ENCODE results near the gene PRKACB.
"Not testable (repeated sequence)": the region's sequence is repeated elsewhere in the genome, so short reads cannot be mapped to it uniquely, and the experiment has no call there.

The PRKACB gene

GRCh38 chr1:84143796-84144565 lies at the start of gene PRKACB:
TSS of gene PRKACB (plus strand) at chr1:84144271. CDS start at chr1:84144362, 91 bp downstream.
- DNase-seq = peak in 1 of 2 donors; percentile 20
- Mint-ChIP-seq H3K9me3 (peaks cover 0 to under 1% of the 10 kb centered on the region in 2 donors), H3K4me3 (peak within 1 kb of the TSS; percentile 84 to 85), H3K27me3 (no peaks in the 10 kb centered on the region), H3K27ac (peak within 1 kb of the TSS; percentile 97 to 98), H3K4me1 (peaks cover 25% of the 10 kb centered on the region)
- peak; percentile 94 for ATAC-seq

- ATAC-seq (no peak), DNase-seq (no peak)
- no peak overlapping the region for H3K27ac Mint-ChIP-seq
- peaks cover 21% of the 10 kb centered on the region for H3K4me1 Mint-ChIP-seq
- no peaks in the 10 kb centered on the region for H3K9me3 Mint-ChIP-seq
- no peak overlapping the region for H3K4me3 Mint-ChIP-seq
- H3K27me3 Mint-ChIP-seq = no peaks in the 10 kb centered on the region
Measured at GRCh38 chr1:84095308-84095707, 48.8 kb upstream of the PRKACB start.

- no peak overlapping the region for H3K4me3 Mint-ChIP-seq
- no peaks in the 10 kb centered on the region for H3K9me3 Mint-ChIP-seq
- H3K27ac Mint-ChIP-seq = no peak overlapping the region
- ATAC-seq (no peak), DNase-seq (no peak)
- H3K4me1 Mint-ChIP-seq = peaks cover 13% of the 10 kb centered on the region
- H3K27me3 Mint-ChIP-seq = no peaks in the 10 kb centered on the region
Measured at GRCh38 chr1:84096176-84096575, 47.9 kb upstream of the PRKACB start.

- H3K4me3 Mint-ChIP-seq = no peak overlapping the region
- H3K27ac Mint-ChIP-seq = peak overlapping the region in 1 of 2 donors; percentile 29
- H3K27me3 Mint-ChIP-seq = no peaks in the 10 kb centered on the region
- H3K4me1 Mint-ChIP-seq = peaks cover 7% of the 10 kb centered on the region
- DNase-seq (no peak), ATAC-seq (no peak)
- no peaks in the 10 kb centered on the region for H3K9me3 Mint-ChIP-seq
Measured at GRCh38 chr1:84101204-84101603, 42.9 kb upstream of the PRKACB start.

- H3K9me3 Mint-ChIP-seq = peaks cover 4 to 8% of the 10 kb centered on the region in 2 donors
- no peak overlapping the region for H3K4me3 Mint-ChIP-seq
- DNase-seq (no peak), ATAC-seq (peak; percentile 53)
- H3K27me3 Mint-ChIP-seq = no peaks in the 10 kb centered on the region
- peak overlapping the region in 1 of 2 donors; percentile 17 for H3K27ac Mint-ChIP-seq
- peaks cover 7% of the 10 kb centered on the region for H3K4me1 Mint-ChIP-seq
Measured at GRCh38 chr1:84103197-84103992, 40.7 kb upstream of the PRKACB start.

GRCh38 chr1:84107538-84107937 lies 36.5 kb upstream of the PRKACB start:
- not testable (repeated sequence) for H3K27me3 Mint-ChIP-seq, ATAC-seq, H3K9me3 Mint-ChIP-seq

GRCh38 chr1:84107955-84108354 lies 36.1 kb upstream of the PRKACB start:
- DNase-seq (no peak), ATAC-seq (no peak)
- Mint-ChIP-seq H3K27me3 (no peaks in the 10 kb centered on the region), H3K9me3 (peaks cover 4 to 8% of the 10 kb centered on the region in 2 donors), H3K4me3 (no peak overlapping the region), H3K4me1 (peaks cover 6% of the 10 kb centered on the region), H3K27ac (no peak overlapping the region)

More at GRCh38 chr1:84107538-84107937, 36.5 kb upstream of the PRKACB start:
- not testable (repeated sequence) for DNase-seq, H3K4me1 Mint-ChIP-seq, H3K4me3 Mint-ChIP-seq, H3K27ac Mint-ChIP-seq

GRCh38 chr1:84108900-84109578 lies 35.0 kb upstream of the PRKACB start:
- ATAC-seq (no peak), DNase-seq (no peak)
- H3K27ac Mint-ChIP-seq = no peak overlapping the region
- no peaks in the 10 kb centered on the region for H3K27me3 Mint-ChIP-seq
- H3K4me1 Mint-ChIP-seq = no peaks in the 10 kb centered on the region
- H3K4me3 Mint-ChIP-seq = no peak overlapping the region
- peaks cover 4 to 8% of the 10 kb centered on the region in 2 donors for H3K9me3 Mint-ChIP-seq

- no peaks in the 10 kb centered on the region for H3K27me3 Mint-ChIP-seq
Measured at GRCh38 chr1:84110629-84111028, 33.4 kb upstream of the PRKACB start.

GRCh38 chr1:84116558-84116957 lies 27.5 kb upstream of the PRKACB start:
- no peaks in the 10 kb centered on the region for H3K27me3 Mint-ChIP-seq
- no peak overlapping the region for H3K4me3 Mint-ChIP-seq
- peaks cover 25% of the 10 kb centered on the region for H3K4me1 Mint-ChIP-seq
- ATAC-seq = no peak
- peak overlapping the region in 1 of 2 donors; percentile 34 for H3K27ac Mint-ChIP-seq
- H3K9me3 Mint-ChIP-seq = no peaks in the 10 kb centered on the region
- no peak for DNase-seq

More at GRCh38 chr1:84110629-84111028, 33.4 kb upstream of the PRKACB start:
- H3K27ac Mint-ChIP-seq = no peak overlapping the region
- ATAC-seq (no peak), DNase-seq (no peak)
- H3K4me3 Mint-ChIP-seq = no peak overlapping the region
- peaks cover 4 to 8% of the 10 kb centered on the region in 2 donors for H3K9me3 Mint-ChIP-seq
- H3K4me1 Mint-ChIP-seq = no peaks in the 10 kb centered on the region

- Mint-ChIP-seq H3K4me1 (peaks cover 31% of the 10 kb centered on the region), H3K27me3 (no peaks in the 10 kb centered on the region), H3K27ac (no peak overlapping the region), H3K4me3 (no peak overlapping the region), H3K9me3 (no peaks in the 10 kb centered on the region)
- ATAC-seq (no peak), DNase-seq (no peak)
Measured at GRCh38 chr1:84117868-84118267, 26.2 kb upstream of the PRKACB start.

GRCh38 chr1:84121360-84121759 lies 22.7 kb upstream of the PRKACB start:
- ATAC-seq (no peak), DNase-seq (no peak)
- Mint-ChIP-seq H3K9me3 (no peaks in the 10 kb centered on the region), H3K4me1 (peaks cover 29% of the 10 kb centered on the region), H3K27me3 (no peaks in the 10 kb centered on the region), H3K4me3 (no peak overlapping the region), H3K27ac (no peak overlapping the region)

- H3K9me3 Mint-ChIP-seq = no peaks in the 10 kb centered on the region
- no peak overlapping the region for H3K4me3 Mint-ChIP-seq
- H3K4me1 Mint-ChIP-seq = peaks cover 13% of the 10 kb centered on the region
- H3K27me3 Mint-ChIP-seq = no peaks in the 10 kb centered on the region
- peak; percentile 79 for ATAC-seq
- DNase-seq = peak in 1 of 2 donors; percentile 35
- H3K27ac Mint-ChIP-seq = no peak overlapping the region
Measured at GRCh38 chr1:84122780-84123382, 21.2 kb upstream of the PRKACB start.

- Mint-ChIP-seq H3K27me3 (no peaks in the 10 kb centered on the region), H3K27ac (no peak overlapping the region), H3K4me1 (peaks cover 18% of the 10 kb centered on the region), H3K9me3 (no peaks in the 10 kb centered on the region), H3K4me3 (no peak overlapping the region)
- DNase-seq (no peak), ATAC-seq (no peak)
Measured at GRCh38 chr1:84133479-84133878, 10.6 kb upstream of the PRKACB start.

GRCh38 chr1:84135341-84135740 lies 8.7 kb upstream of the PRKACB start:
- ATAC-seq = no peak
- Mint-ChIP-seq H3K4me3 (no peak overlapping the region), H3K9me3 (peaks cover 0 to 5% of the 10 kb centered on the region in 2 donors), H3K27ac (no peak overlapping the region), H3K27me3 (no peaks in the 10 kb centered on the region), H3K4me1 (peaks cover 18% of the 10 kb centered on the region)
- no peak for DNase-seq
